HUES48 (cell line): ENCODE results near the gene TMEM150A.

Experiments used
- H3K27ac ChIP-seq: one replicate; pipeline ENCODE4 v1.7.0; 2013; ENCODE audit warnings: low read depth, low read length, inconsistent platforms
- H3K27me3 ChIP-seq: 2 replicates; pipeline ENCODE4 v1.6.1; 2013; ENCODE audit warnings: mild to moderate bottlenecking, low read length; ENCODE audit not compliant: control insufficient read depth, insufficient read depth
- H3K36me3 ChIP-seq: 2 replicates; pipeline ENCODE4 v1.6.1; 2013; ENCODE audit warnings: low read length; ENCODE audit not compliant: control insufficient read depth, insufficient read depth
- H3K4me1 ChIP-seq: 2 replicates; pipeline ENCODE4 v1.6.1; 2013; ENCODE audit warnings: mild to moderate bottlenecking, low read length; ENCODE audit not compliant: control insufficient read depth, insufficient read depth
- H3K4me3 ChIP-seq: 2 replicates; pipeline ENCODE4 v1.5.1; 2013; ENCODE audit warnings: mild to moderate bottlenecking, low read depth, low read length
- H3K9ac ChIP-seq: 2 replicates; pipeline ENCODE4 v1.6.1; 2013; ENCODE audit warnings: mild to moderate bottlenecking, low read depth, low read length, moderate library complexity
- H3K9me3 ChIP-seq: 2 replicates; pipeline ENCODE4 v1.6.1; 2013; ENCODE audit warnings: low read length; ENCODE audit not compliant: control insufficient read depth, insufficient read depth

The TMEM150A gene

DNA sequence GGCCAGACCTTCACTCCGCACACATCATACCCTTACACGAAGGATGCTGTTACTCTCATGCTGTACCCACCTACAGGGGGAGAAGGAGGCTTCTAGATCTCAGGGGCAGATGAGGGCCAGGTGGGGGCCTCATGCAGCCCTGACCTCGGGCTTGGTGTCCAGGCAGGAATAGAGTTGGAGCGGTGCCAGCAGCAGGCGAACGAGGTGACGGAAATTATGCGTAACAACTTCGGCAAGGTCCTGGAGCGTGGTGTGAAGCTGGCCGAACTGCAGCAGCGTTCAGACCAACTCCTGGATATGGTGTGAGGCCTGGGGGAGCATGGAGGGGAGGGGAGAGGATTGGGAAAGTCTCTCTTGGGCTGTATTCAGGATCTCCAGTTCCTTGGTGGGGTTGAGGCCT is 10.9 kb downstream of the TMEM150A start:
- no peak overlapping the region for H3K4me3 ChIP-seq
- no peaks in the 10 kb centered on the region for H3K9me3 ChIP-seq
- H3K27me3 ChIP-seq, result no peaks in the 10 kb centered on the region
- peaks cover 1% of the 10 kb centered on the region for H3K36me3 ChIP-seq
- peaks cover 2% of the 10 kb centered on the region; the same call in 1 of the 2 replicates for H3K4me1 ChIP-seq
- H3K27ac ChIP-seq, result no peak overlapping the region
- no peak overlapping the region for H3K9ac ChIP-seq

GRCh38 chr2:85590950-85591349 is 11.5 kb downstream of the TMEM150A start:
- H3K27ac ChIP-seq, result no peak overlapping the region
- no peaks in the 10 kb centered on the region for H3K36me3 ChIP-seq
- no peaks in the 10 kb centered on the region for H3K9me3 ChIP-seq
- H3K4me1 ChIP-seq, result no peaks in the 10 kb centered on the region
- no peak overlapping the region for H3K9ac ChIP-seq
- H3K27me3 ChIP-seq, result peaks cover under 1% of the 10 kb centered on the region
- H3K4me3 ChIP-seq, result no peak overlapping the region

DNA sequence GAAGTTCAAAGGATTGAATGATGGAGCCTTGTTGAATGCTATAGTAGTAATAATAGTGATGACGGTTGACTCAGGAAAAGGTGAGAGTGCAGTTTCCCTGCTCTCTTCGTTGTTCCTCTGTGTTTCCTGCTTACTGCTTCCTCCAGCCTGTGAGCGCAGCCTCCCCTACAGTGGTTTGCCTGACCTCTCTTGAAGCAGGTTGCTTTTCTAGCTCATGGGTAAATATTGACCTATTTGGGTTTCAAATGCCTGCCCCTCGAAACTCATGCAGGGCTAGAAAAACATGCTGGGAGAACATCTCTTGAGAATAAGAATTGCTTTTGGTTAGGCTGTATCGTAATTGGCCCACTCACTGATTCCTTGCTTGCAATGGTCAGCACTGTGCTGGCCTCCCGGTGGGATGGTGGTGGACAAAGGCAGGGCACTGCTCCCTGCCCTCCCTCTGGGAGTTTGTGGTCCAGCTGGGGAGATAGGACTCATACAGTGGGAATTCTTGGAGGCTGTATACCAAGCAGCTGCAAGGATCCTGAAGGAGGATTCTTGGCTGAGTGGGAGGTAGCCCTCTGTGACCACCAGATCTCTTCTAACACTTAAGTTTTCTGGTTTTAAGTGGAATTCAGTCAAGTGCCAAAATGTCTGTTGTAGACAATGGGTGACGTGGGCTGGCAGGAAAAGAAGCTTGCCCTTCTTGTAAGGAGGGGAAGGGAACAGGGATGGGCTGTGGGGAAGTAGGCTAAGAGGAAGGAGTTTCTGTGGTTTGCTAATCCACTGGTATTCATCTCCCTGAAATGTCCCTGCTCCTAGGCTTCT is 12.3 kb downstream of the TMEM150A start:
- no peaks in the 10 kb centered on the region for H3K9me3 ChIP-seq
- no peaks in the 10 kb centered on the region for H3K4me1 ChIP-seq
- no peak overlapping the region for H3K4me3 ChIP-seq
- peaks cover 8% of the 10 kb centered on the region for H3K27me3 ChIP-seq
- no peak overlapping the region for H3K9ac ChIP-seq
- H3K27ac ChIP-seq, result no peak overlapping the region
- H3K36me3 ChIP-seq, result no peaks in the 10 kb centered on the region

GRCh38 chr2:85589181-85589580 is 13.3 kb downstream of the TMEM150A start:
- H3K4me1 ChIP-seq, result peaks cover 4% of the 10 kb centered on the region; the same call in 1 of the 2 replicates
- H3K27ac ChIP-seq, result no peak overlapping the region
- H3K4me3 ChIP-seq, result no peak overlapping the region
- peaks cover 17% of the 10 kb centered on the region for H3K27me3 ChIP-seq
- H3K36me3 ChIP-seq, result no peaks in the 10 kb centered on the region
- H3K9ac ChIP-seq, result no peak overlapping the region
- no peaks in the 10 kb centered on the region for H3K9me3 ChIP-seq

GRCh38 chr2:85588645-85589044 is 13.9 kb downstream of the TMEM150A start:
- Histone ChIP-seq H3K27ac (no peak overlapping the region), H3K4me1 (peaks cover 4% of the 10 kb centered on the region; the same call in 1 of the 2 replicates), H3K4me3 (no peak overlapping the region), H3K9ac (no peak overlapping the region), H3K9me3 (no peaks in the 10 kb centered on the region), H3K27me3 (peaks cover 23% of the 10 kb centered on the region), H3K36me3 (no peaks in the 10 kb centered on the region)

DNA sequence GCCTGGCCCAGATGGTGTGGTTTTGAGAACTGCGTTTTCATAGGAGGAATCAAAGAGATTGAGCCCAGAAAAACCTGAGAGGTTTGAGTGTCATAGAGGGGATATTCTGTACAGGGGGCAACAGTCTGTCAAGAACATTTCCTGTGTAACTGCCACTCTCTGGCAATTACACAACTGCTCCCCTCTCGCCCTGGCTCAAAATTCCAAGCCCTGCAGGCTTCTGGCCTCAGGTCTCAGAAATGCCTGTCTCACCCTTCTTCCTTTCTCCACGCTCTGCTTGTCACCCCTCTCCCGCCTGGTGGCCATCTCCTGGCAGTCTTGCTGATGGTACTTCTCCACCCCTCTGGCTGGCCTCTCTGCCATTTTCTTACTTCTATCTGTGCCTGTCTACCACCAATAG is 14.3 kb downstream of the TMEM150A start:
- Histone ChIP-seq H3K36me3 (no peaks in the 10 kb centered on the region), H3K27me3 (peaks cover 27% of the 10 kb centered on the region), H3K4me1 (peaks cover 4% of the 10 kb centered on the region; the same call in 1 of the 2 replicates), H3K27ac (no peak overlapping the region), H3K9me3 (no peaks in the 10 kb centered on the region), H3K4me3 (no peak overlapping the region), H3K9ac (no peak overlapping the region)

- Histone ChIP-seq H3K4me3 (no peak overlapping the region), H3K36me3 (no peaks in the 10 kb centered on the region), H3K9ac (no peak overlapping the region), H3K9me3 (no peaks in the 10 kb centered on the region), H3K27ac (no peak overlapping the region), H3K27me3 (peaks cover 33% of the 10 kb centered on the region), H3K4me1 (peaks cover 4% of the 10 kb centered on the region; the same call in 1 of the 2 replicates)
Observed at GRCh38 chr2:85585781-85586105, 16.8 kb downstream of the TMEM150A start.

DNA sequence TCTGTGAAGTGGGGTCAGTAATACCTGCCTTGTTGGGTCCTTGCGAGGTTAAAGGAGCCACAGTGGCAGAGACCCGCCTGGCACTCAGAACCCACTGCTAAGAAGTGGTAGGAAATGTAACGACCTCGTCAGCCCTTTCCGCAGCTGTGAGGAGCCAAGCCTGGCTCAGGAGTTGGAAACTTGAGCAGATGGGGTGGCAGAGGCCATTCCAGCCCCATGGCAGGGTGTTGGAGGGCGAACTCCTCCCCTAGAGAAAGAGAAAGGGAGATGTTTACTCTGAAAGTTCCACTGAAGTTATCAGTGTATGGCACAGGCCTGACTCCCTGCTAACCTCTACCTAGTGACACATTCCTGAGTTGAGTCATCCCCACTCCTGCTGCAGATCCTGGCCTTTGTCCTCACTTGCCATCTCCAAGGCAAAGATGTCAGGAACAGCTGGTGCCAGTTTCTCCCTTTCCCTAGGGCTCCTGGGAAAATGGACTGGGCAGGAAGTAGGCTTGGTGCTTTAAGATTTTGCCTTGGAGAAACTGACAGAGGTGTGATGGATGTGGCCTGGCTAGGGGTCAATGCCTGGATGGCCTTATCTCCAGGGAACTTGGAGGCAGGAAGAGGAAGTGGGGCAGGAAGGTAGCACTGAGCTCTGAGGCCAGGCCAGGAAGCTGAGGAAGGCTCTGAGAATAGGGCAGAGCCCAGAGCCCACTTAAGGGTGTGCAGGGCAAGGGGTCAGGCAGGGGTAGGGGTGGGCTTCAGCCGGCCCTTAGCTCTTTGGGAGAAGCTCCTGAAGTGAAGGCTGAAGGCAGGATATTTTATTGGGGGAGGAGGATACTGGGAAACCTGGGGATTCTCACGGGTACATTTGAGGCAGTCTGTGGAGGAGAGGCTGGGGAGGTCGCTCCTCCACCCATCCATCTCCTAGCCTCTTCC is 17.4 kb downstream of the TMEM150A start:
- Histone ChIP-seq H3K9ac (no peak overlapping the region), H3K4me3 (peak overlapping the region; percentile 68), H3K36me3 (no peaks in the 10 kb centered on the region), H3K9me3 (no peaks in the 10 kb centered on the region), H3K4me1 (peaks cover 4% of the 10 kb centered on the region; the same call in 1 of the 2 replicates), H3K27ac (no peak overlapping the region), H3K27me3 (peaks cover 33% of the 10 kb centered on the region)

- Histone ChIP-seq H3K9ac (no peak within 1 kb of the TSS), H3K27ac (no peak within 1 kb of the TSS), H3K4me3 (peak within 1 kb of the TSS; percentile 68), H3K9me3 (no peaks in the 10 kb centered on the region), H3K27me3 (peaks cover 33% of the 10 kb centered on the region), H3K36me3 (no peaks in the 10 kb centered on the region), H3K4me1 (peaks cover 8% of the 10 kb centered on the region)
Observed at GRCh38 chr2:85584354-85584856, 18.1 kb downstream of the TMEM150A start, which contains the start of gene VAMP5. TSS of gene VAMP5 (plus strand) at chr2:85584431. CDS start at chr2:85584491, 60 bp downstream.

DNA sequence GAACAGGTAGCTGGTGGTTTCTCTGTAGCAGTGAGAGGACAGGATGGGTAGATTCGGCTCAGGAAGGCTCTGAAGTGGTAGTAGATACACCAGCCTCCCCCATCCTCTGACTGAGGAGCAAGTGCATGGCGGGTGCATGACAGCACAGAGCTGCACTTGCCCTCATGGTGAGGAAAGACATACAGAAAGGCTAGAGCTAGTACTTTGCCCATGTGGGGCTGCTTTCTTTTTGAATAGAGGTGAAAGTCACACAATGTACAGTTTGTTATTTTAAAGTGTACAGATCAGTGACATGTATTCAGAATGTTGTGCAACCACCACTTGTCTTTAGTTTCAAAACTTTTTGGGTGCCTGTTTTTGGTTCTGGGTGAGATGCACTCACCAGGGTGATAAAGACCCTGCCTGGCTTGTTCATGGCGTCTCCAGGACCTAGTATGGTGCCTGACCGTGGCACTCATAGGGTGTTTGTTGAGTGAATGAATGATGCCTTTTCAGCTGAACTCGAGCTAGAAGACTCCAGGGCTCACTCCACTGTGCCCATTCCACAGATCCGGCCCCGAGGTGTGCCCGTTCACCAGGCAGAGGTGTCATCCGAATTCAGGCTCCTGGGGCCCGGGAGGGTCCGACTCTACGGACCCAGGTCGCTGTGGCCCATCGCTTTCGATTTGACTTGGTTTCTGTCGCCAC is 18.7 kb downstream of the TMEM150A start:
- no peak overlapping the region for H3K27ac ChIP-seq
- H3K4me3 ChIP-seq, result peak overlapping the region; percentile 68
- peaks cover 14% of the 10 kb centered on the region for H3K4me1 ChIP-seq
- no peak overlapping the region for H3K9ac ChIP-seq
- H3K9me3 ChIP-seq, result no peaks in the 10 kb centered on the region
- no peaks in the 10 kb centered on the region for H3K36me3 ChIP-seq
- peaks cover 33% of the 10 kb centered on the region for H3K27me3 ChIP-seq
